T-helper 1 cell treated with Interleukin-12 subunit alpha and Interleukin-12 subunit beta and Interleukin-4 antibody, amounts not matched to agents 30 μg/mL and 1 μg/mL, for 36 hours (primary cell): Measurements from ENCODE around the gene PRPF40A.
"Not testable (repeated sequence)": the region's sequence is repeated elsewhere in the genome, so short reads cannot be mapped to it uniquely, and the experiment has no call there.

Experiments
- H3K27ac Mint-ChIP-seq: one replicate; pipeline ENCODE4 v1.8.0; 2021; ENCODE audit warnings: mild to moderate bottlenecking, mixed read lengths
- H3K27me3 Mint-ChIP-seq: one replicate; pipeline ENCODE4 v1.8.0; 2021; ENCODE audit warnings: low read depth, mixed read lengths
- H3K36me3 Mint-ChIP-seq: one replicate; pipeline ENCODE4 v1.8.0; 2021; ENCODE audit warnings: low read depth, mixed read lengths
- H3K4me1 Mint-ChIP-seq: one replicate; pipeline ENCODE4 v1.8.0; 2021; ENCODE audit warnings: low read depth, mixed read lengths
- H3K4me3 Mint-ChIP-seq: one replicate; pipeline ENCODE4 v1.8.0; 2021; ENCODE audit warnings: mild to moderate bottlenecking, moderate library complexity, mixed read lengths
- H3K9me3 Mint-ChIP-seq: one replicate; pipeline ENCODE4 v1.8.0; 2021; ENCODE audit warnings: mixed read lengths

Gene PRPF40A

GRCh38 chr2:152730591-152731333 is 13.5 kb upstream of the PRPF40A start:
- H3K9me3 Mint-ChIP-seq = no peaks in the 10 kb centered on the region
- H3K36me3 Mint-ChIP-seq = peaks cover 10% of the 10 kb centered on the region
- no peaks in the 10 kb centered on the region for H3K27me3 Mint-ChIP-seq
- peak overlapping the region; percentile 0 for H3K4me3 Mint-ChIP-seq
- H3K4me1 Mint-ChIP-seq = peaks cover 27% of the 10 kb centered on the region
- H3K27ac Mint-ChIP-seq = peak overlapping the region; percentile 53

- H3K9me3 Mint-ChIP-seq = no peaks in the 10 kb centered on the region
- H3K36me3 Mint-ChIP-seq = peaks cover 8% of the 10 kb centered on the region
- H3K4me1 Mint-ChIP-seq = peaks cover 28% of the 10 kb centered on the region
- H3K4me3 Mint-ChIP-seq = no peak overlapping the region
- no peaks in the 10 kb centered on the region for H3K27me3 Mint-ChIP-seq
- no peak overlapping the region for H3K27ac Mint-ChIP-seq
Observed at GRCh38 chr2:152729844-152730243, 12.6 kb upstream of the PRPF40A start.

- Mint-ChIP-seq H3K27ac (no peak overlapping the region), H3K4me3 (no peak overlapping the region), H3K4me1 (peaks cover 37% of the 10 kb centered on the region), H3K27me3 (no peaks in the 10 kb centered on the region), H3K9me3 (no peaks in the 10 kb centered on the region), H3K36me3 (peaks cover 13% of the 10 kb centered on the region)
Observed at GRCh38 chr2:152723918-152724317, 6.7 kb upstream of the PRPF40A start.

GRCh38 chr2:152722639-152723038 is 5.4 kb upstream of the PRPF40A start:
- H3K4me3 Mint-ChIP-seq, H3K9me3 Mint-ChIP-seq, H3K27me3 Mint-ChIP-seq, H3K27ac Mint-ChIP-seq, H3K36me3 Mint-ChIP-seq: not testable (repeated sequence)
- H3K4me1 Mint-ChIP-seq = peaks cover 33% of the 10 kb centered on the region

- Mint-ChIP-seq H3K36me3 (peaks cover 17% of the 10 kb centered on the region), H3K4me1 (peaks cover 44% of the 10 kb centered on the region), H3K4me3 (peak overlapping the region; percentile 80), H3K27me3 (no peaks in the 10 kb centered on the region), H3K9me3 (no peaks in the 10 kb centered on the region), H3K27ac (no peak overlapping the region)
Observed at GRCh38 chr2:152720794-152721193, 3.5 kb upstream of the PRPF40A start.

- H3K27ac Mint-ChIP-seq = peak overlapping the region; percentile 96
- H3K27me3 Mint-ChIP-seq = no peaks in the 10 kb centered on the region
- peak overlapping the region; percentile 99 for H3K4me3 Mint-ChIP-seq
- peaks cover 48% of the 10 kb centered on the region for H3K4me1 Mint-ChIP-seq
- H3K9me3 Mint-ChIP-seq = no peaks in the 10 kb centered on the region
- H3K36me3 Mint-ChIP-seq = peaks cover 23% of the 10 kb centered on the region
Observed at GRCh38 chr2:152718909-152719645, 1.8 kb upstream of the PRPF40A start.

GRCh38 chr2:152718076-152718908 is 1.0 kb upstream of the PRPF40A start, which contains the start of gene ARL6IP6:
TSS of gene ARL6IP6 (plus strand) at chr2:152718620. CDS start at chr2:152718625, 5 bp downstream.
- no peaks in the 10 kb centered on the region for H3K9me3 Mint-ChIP-seq
- H3K27ac Mint-ChIP-seq = peak within 1 kb of the TSS; percentile 96
- peaks cover 28% of the 10 kb centered on the region for H3K36me3 Mint-ChIP-seq
- H3K4me1 Mint-ChIP-seq = peaks cover 45% of the 10 kb centered on the region
- no peaks in the 10 kb centered on the region for H3K27me3 Mint-ChIP-seq
- H3K4me3 Mint-ChIP-seq = peak within 1 kb of the TSS; percentile 99

- peaks cover 29% of the 10 kb centered on the region for H3K36me3 Mint-ChIP-seq
- peak overlapping the region; percentile 96 for H3K27ac Mint-ChIP-seq
- H3K9me3 Mint-ChIP-seq = no peaks in the 10 kb centered on the region
- H3K27me3 Mint-ChIP-seq = no peaks in the 10 kb centered on the region
- peaks cover 46% of the 10 kb centered on the region for H3K4me1 Mint-ChIP-seq
- H3K4me3 Mint-ChIP-seq = peak overlapping the region; percentile 99
Observed at GRCh38 chr2:152716805-152717227, 445 bp downstream of the PRPF40A start.

GRCh38 chr2:152715854-152716428 is 1.3 kb downstream of the PRPF40A start:
- Mint-ChIP-seq H3K27me3 (no peaks in the 10 kb centered on the region), H3K36me3 (peaks cover 34% of the 10 kb centered on the region), H3K27ac (peak overlapping the region; percentile 96), H3K9me3 (no peaks in the 10 kb centered on the region), H3K4me3 (peak overlapping the region; percentile 99), H3K4me1 (peaks cover 46% of the 10 kb centered on the region)

- H3K36me3 Mint-ChIP-seq = peaks cover 42% of the 10 kb centered on the region
- H3K4me1 Mint-ChIP-seq = peaks cover 40% of the 10 kb centered on the region
- H3K27ac Mint-ChIP-seq = no peak overlapping the region
Observed at GRCh38 chr2:152715112-152715511, 2.1 kb downstream of the PRPF40A start.

GRCh38 chr2:152710713-152711112 is 6.5 kb downstream of the PRPF40A start:
- Mint-ChIP-seq H3K27ac (no peak overlapping the region), H3K4me3 (no peak overlapping the region), H3K36me3 (peaks cover 57% of the 10 kb centered on the region), H3K9me3 (peaks cover 7% of the 10 kb centered on the region), H3K27me3 (no peaks in the 10 kb centered on the region), H3K4me1 (peaks cover 36% of the 10 kb centered on the region)

More at GRCh38 chr2:152715112-152715511, 2.1 kb downstream of the PRPF40A start:
- Mint-ChIP-seq H3K27me3 (no peaks in the 10 kb centered on the region), H3K9me3 (no peaks in the 10 kb centered on the region), H3K4me3 (peak overlapping the region; percentile 63)

GRCh38 chr2:152708742-152709141 is 8.5 kb downstream of the PRPF40A start:
- Mint-ChIP-seq H3K4me3 (no peak overlapping the region), H3K36me3 (peaks cover 47% of the 10 kb centered on the region), H3K27me3 (no peaks in the 10 kb centered on the region), H3K9me3 (peaks cover 7% of the 10 kb centered on the region), H3K27ac (no peak overlapping the region), H3K4me1 (peaks cover 30% of the 10 kb centered on the region)

GRCh38 chr2:152706477-152707021 is 10.7 kb downstream of the PRPF40A start:
- no peaks in the 10 kb centered on the region for H3K27me3 Mint-ChIP-seq
- H3K9me3 Mint-ChIP-seq = peaks cover 12% of the 10 kb centered on the region
- no peak overlapping the region for H3K4me3 Mint-ChIP-seq
- H3K4me1 Mint-ChIP-seq = peaks cover 28% of the 10 kb centered on the region
- no peak overlapping the region for H3K27ac Mint-ChIP-seq
- peaks cover 49% of the 10 kb centered on the region for H3K36me3 Mint-ChIP-seq

- H3K27me3 Mint-ChIP-seq = no peaks in the 10 kb centered on the region
- H3K9me3 Mint-ChIP-seq = peaks cover 11% of the 10 kb centered on the region
- peaks cover 24% of the 10 kb centered on the region for H3K4me1 Mint-ChIP-seq
- peaks cover 26% of the 10 kb centered on the region for H3K36me3 Mint-ChIP-seq
- H3K4me3 Mint-ChIP-seq = no peak overlapping the region
- no peak overlapping the region for H3K27ac Mint-ChIP-seq
Observed at GRCh38 chr2:152701198-152701597, 16.1 kb downstream of the PRPF40A start.
